ENCODE results near the gene SH2B3. TPM values are rescaled to one million over a fixed set of nuclear protein-coding genes. Genes with fewer than 3 reads are reported as not detected.

Gene SH2B3
- total and polyA plus RNA-seq, 2 experiments from 2014 or later: 8.1 to 59.3 TPM

DNA sequence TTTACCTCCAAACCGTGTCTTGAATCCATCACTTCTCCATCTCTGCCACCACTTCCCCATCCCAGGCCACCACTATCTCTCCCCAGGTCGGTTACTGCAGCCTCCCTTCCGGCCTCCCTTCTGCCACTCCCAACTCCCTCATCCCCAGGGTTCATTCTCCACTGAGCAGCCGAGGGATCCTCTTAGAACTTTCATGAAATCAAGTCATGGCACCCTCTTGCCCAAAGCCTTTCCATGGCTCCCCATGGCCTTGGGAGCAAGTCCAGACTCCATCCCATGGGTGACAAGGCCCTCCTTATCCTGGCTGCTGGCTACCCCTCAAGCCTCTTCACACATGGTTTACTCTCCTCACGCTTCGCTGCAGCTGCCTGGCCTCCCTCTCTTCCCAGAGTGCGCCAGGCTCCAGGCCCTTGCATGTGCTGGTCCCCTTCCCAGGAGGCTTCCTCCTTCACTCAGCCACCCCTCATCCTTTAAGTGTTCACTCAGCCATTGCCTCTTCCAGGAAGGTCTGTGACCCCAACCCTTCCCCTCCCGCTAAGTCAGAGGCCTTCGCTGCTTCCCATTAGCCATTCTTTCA lies 17.9 kb upstream of the SH2B3 start:
- DNase-seq (ENCODE audit: low spot score) (no peak), ATAC-seq (no peak)
- H3K27me3 ChIP-seq (ENCODE audit: insufficient read depth): no peaks in the 10 kb centered on the region
- no peak overlapping the region for H3K27ac Mint-ChIP-seq
- H3K36me3 Mint-ChIP-seq (ENCODE audit: low read depth): no peaks in the 10 kb centered on the region
- H3K4me2 ChIP-seq: no peak overlapping the region
- no peaks in the 10 kb centered on the region for H3F3A ChIP-seq (replicated peaks; ENCODE audit: low read depth)
- H2AFZ ChIP-seq: no peak overlapping the region
- 0 out of 2 replicates have a peak, but pooled peaks cover 3% of the 10 kb centered on the region for H3K9me2 ChIP-seq (ENCODE audit: insufficient read depth)
- H3K27ac ChIP-seq (ENCODE audit: low read depth): no peak overlapping the region
- H3K36me3 ChIP-seq (ENCODE audit: insufficient read depth): no peaks in the 10 kb centered on the region
- H3K79me2 ChIP-seq (replicated peaks; ENCODE audit: insufficient read depth): no peaks in the 10 kb centered on the region
- TF ChIP-seq ZNF331 (CRISPR knock-in tag; IDR thresholded peaks at IDR 0.05; ENCODE audit: low read depth): no peak
- H3K4me3 ChIP-seq: no peak overlapping the region
- H3K4me1 ChIP-seq (ENCODE audit: insufficient read depth): no peaks in the 10 kb centered on the region
- peaks cover 7% of the 10 kb centered on the region for H3K27me3 Mint-ChIP-seq (ENCODE audit: insufficient read depth, low read depth, poor library complexity)
- H3K4me1 Mint-ChIP-seq: no peaks in the 10 kb centered on the region; the same call in 2 of the 3 replicates
- H4K20me1 ChIP-seq (replicated peaks; ENCODE audit: insufficient read depth): no peaks in the 10 kb centered on the region
- no peak overlapping the region for H3K4me3 Mint-ChIP-seq
- no peaks in the 10 kb centered on the region for H3K9me3 Mint-ChIP-seq

DNA sequence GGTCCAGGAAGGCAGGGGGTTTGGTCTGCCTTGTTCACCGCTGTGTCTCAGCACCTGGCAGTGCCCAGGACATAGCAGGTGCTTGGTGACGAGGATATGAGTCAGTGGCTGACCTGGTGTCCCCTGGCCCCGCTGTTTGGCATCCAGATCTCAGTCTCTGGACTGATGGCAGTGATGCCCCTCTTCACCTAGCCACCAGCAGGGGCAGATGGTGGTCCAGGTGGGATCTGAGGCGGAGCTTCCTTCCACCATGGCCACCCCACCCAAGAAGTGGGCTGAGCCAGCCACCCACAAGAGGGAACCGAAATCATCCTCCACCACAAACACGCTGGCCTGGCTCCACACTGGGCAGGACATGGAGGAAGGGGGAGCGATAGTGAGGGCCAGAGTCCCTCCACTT lies 16.1 kb upstream of the SH2B3 start:
- Histone ChIP-seq H4K20me1 (replicated peaks; ENCODE audit: insufficient read depth) (no peaks in the 10 kb centered on the region), H3K79me2 (replicated peaks; ENCODE audit: insufficient read depth) (no peaks in the 10 kb centered on the region), H3F3A (replicated peaks; ENCODE audit: low read depth) (no peaks in the 10 kb centered on the region), H2AFZ (no peak overlapping the region), H3K27me3 (ENCODE audit: insufficient read depth) (no peaks in the 10 kb centered on the region), H3K36me3 (ENCODE audit: insufficient read depth) (no peaks in the 10 kb centered on the region), H3K4me2 (no peak overlapping the region), H3K27ac (ENCODE audit: low read depth) (no peak overlapping the region), H3K4me1 (ENCODE audit: insufficient read depth) (no peaks in the 10 kb centered on the region), H3K9me2 (ENCODE audit: insufficient read depth) (0 out of 2 replicates have a peak, but pooled peaks cover 3% of the 10 kb centered on the region), H3K4me3 (no peak overlapping the region)
- ATAC-seq (peak; percentile 27; the same call in 1 of the 3 replicates), DNase-seq (ENCODE audit: low spot score) (no peak)
- H3K4me1 Mint-ChIP-seq: no peaks in the 10 kb centered on the region; the same call in 2 of the 3 replicates
- H3K36me3 Mint-ChIP-seq (ENCODE audit: low read depth): no peaks in the 10 kb centered on the region
- peaks cover 6% of the 10 kb centered on the region for H3K27me3 Mint-ChIP-seq (ENCODE audit: insufficient read depth, low read depth, poor library complexity)
- H3K27ac Mint-ChIP-seq: no peak overlapping the region
- no peaks in the 10 kb centered on the region for H3K9me3 Mint-ChIP-seq
- H3K4me3 Mint-ChIP-seq: no peak overlapping the region
- no peak for TF ChIP-seq JUNB (IDR thresholded peaks at IDR 0.05; ENCODE audit: unreplicated experiment)
- TF ChIP-seq ETS1 (IDR thresholded peaks at IDR 0.05): no peak
- no peak for TF ChIP-seq POLR2AphosphoS5 (IDR thresholded peaks at IDR 0.05; ENCODE audit: low read depth)
- TF ChIP-seq STAT1 (IDR thresholded peaks at IDR 0.05; ENCODE audit: unreplicated experiment): no peak
- no peak for TF ChIP-seq ZNF114 (CRISPR knock-in tag; IDR thresholded peaks at IDR 0.05)
- TF ChIP-seq, protein P1, sequence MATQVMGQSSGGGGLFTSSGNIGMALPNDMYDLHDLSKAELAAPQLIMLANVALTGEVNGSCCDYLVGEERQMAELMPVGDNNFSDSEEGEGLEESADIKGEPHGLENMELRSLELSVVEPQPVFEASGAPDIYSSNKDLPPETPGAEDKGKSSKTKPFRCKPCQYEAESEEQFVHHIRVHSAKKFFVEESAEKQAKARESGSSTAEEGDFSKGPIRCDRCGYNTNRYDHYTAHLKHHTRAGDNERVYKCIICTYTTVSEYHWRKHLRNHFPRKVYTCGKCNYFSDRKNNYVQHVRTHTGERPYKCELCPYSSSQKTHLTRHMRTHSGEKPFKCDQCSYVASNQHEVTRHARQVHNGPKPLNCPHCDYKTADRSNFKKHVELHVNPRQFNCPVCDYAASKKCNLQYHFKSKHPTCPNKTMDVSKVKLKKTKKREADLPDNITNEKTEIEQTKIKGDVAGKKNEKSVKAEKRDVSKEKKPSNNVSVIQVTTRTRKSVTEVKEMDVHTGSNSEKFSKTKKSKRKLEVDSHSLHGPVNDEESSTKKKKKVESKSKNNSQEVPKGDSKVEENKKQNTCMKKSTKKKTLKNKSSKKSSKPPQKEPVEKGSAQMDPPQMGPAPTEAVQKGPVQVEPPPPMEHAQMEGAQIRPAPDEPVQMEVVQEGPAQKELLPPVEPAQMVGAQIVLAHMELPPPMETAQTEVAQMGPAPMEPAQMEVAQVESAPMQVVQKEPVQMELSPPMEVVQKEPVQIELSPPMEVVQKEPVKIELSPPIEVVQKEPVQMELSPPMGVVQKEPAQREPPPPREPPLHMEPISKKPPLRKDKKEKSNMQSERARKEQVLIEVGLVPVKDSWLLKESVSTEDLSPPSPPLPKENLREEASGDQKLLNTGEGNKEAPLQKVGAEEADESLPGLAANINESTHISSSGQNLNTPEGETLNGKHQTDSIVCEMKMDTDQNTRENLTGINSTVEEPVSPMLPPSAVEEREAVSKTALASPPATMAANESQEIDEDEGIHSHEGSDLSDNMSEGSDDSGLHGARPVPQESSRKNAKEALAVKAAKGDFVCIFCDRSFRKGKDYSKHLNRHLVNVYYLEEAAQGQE (IDR thresholded peaks at IDR 0.05; ENCODE audit: unreplicated experiment): no peak
- no peak for TF ChIP-seq NANOG (IDR thresholded peaks at IDR 0.05; ENCODE audit: borderline replicate concordance)
- no peak for TF ChIP-seq CREB1 (CRISPR knock-in tag; IDR thresholded peaks at IDR 0.05; ENCODE audit: low read depth)
- no peak for TF ChIP-seq ZNF331 (CRISPR knock-in tag; IDR thresholded peaks at IDR 0.05; ENCODE audit: low read depth)
- TF ChIP-seq EZH2 (IDR thresholded peaks at IDR 0.05; ENCODE audit: low read depth, unreplicated experiment): no peak
- TF ChIP-seq EZH2phosphoT487 (IDR thresholded peaks at IDR 0.05; ENCODE audit: unreplicated experiment): no peak
- TF ChIP-seq CTCF (conservative IDR thresholded peaks at IDR 0.05; ENCODE audit: low read depth in 2 of 2): no peak

Data from GM23338 (cell line).